WI38 (cell line): ENCODE data around the gene DPF3.

Experiments
- H3K4me3 ChIP-seq: 2 replicates; pipeline ENCODE4 v1.5.1; 2011; ENCODE audit warnings: low read depth, mild to moderate bottlenecking, control low read depth, low read length
- TF ChIP-seq, protein P1 (sequence below): IDR thresholded peaks from 2 replicates; pipeline ENCODE4 v1.5.1; 2012; ENCODE audit warnings: low read depth, mild to moderate bottlenecking, control low read depth, low read length

The DPF3 gene

DNA sequence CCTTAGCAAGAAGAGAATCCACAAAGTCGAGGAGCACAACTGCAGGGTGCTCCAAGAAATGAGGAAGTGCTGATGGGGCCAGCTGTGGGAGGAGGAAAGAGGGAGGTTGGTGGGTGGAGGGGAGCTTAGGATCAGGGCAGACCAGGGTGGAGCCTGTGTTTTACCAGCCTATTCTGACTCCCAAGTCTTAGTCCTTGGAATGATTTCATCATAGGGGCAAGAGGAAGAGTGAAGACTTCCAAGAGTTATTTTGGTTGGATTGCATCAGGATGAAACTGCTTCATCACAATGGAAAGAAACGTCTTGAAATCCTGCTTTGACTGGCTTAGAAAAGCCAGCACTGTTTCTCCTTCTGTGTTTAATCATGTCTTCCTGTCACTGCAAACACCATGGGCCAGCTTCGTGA is 194.0 kb downstream of the DPF3 start:
- no peak overlapping the region for H3K4me3 ChIP-seq
- TF ChIP-seq, protein P1, sequence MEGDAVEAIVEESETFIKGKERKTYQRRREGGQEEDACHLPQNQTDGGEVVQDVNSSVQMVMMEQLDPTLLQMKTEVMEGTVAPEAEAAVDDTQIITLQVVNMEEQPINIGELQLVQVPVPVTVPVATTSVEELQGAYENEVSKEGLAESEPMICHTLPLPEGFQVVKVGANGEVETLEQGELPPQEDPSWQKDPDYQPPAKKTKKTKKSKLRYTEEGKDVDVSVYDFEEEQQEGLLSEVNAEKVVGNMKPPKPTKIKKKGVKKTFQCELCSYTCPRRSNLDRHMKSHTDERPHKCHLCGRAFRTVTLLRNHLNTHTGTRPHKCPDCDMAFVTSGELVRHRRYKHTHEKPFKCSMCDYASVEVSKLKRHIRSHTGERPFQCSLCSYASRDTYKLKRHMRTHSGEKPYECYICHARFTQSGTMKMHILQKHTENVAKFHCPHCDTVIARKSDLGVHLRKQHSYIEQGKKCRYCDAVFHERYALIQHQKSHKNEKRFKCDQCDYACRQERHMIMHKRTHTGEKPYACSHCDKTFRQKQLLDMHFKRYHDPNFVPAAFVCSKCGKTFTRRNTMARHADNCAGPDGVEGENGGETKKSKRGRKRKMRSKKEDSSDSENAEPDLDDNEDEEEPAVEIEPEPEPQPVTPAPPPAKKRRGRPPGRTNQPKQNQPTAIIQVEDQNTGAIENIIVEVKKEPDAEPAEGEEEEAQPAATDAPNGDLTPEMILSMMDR = no peak

DNA sequence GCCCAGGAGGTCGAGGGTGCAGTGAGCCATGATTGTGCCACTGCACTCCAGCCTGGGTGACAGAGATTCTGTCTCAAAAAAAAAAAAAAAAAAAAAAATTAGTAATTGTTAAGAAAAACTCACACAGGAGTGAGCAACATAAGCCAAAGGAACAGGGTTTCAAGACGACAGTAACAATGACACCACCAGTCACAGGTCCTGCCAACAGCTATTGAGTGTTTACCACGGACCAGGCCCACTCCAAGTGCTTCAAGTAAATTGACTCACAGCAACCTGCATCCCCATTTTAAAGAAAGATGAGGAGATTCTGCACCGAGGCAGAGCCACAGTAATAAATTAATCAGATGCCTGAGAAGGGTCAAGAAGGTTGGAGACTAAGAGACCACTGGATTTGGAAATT is 194.5 kb downstream of the DPF3 start:
- no peak overlapping the region for H3K4me3 ChIP-seq
- TF ChIP-seq, protein P1 = no peak

DNA sequence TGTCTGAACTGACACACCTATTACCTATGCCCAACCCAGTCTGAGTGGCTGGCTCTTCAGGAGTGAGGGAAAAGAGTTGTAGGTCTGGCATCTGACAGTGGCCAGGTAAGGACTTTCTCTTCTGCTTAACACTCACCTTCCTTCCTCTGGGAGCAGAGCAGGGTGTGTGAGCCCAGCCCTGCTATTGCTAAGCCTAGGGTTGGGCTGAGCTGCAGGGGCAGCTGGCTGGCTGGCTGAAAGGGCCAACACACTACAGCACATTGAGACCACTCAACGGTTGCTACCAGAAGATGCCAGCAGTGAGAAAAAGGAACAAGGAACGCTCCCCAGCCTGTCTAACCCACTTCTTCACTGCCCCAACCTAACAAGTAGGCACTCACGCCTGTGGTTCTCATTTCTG is 201.2 kb downstream of the DPF3 start:
- no peak overlapping the region for H3K4me3 ChIP-seq
- TF ChIP-seq, protein P1 = no peak

DNA sequence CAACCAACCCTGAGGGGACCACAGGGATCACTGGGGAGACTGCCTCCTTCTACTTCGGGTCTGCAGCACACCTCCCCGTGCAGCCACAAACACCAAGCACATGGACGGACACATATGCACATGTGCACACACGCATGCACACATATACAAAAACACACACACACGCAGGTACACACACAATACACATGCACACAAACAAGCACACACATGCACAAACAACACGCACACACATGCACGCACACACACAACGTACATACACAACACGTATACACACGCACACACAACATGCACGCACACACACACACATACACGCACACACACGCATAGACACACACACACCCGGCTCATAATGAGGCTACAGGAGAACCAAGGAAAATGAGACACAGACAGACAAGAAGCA is 203.6 kb downstream of the DPF3 start:
- TF ChIP-seq, protein P1 = no peak
- no peak overlapping the region for H3K4me3 ChIP-seq

DNA sequence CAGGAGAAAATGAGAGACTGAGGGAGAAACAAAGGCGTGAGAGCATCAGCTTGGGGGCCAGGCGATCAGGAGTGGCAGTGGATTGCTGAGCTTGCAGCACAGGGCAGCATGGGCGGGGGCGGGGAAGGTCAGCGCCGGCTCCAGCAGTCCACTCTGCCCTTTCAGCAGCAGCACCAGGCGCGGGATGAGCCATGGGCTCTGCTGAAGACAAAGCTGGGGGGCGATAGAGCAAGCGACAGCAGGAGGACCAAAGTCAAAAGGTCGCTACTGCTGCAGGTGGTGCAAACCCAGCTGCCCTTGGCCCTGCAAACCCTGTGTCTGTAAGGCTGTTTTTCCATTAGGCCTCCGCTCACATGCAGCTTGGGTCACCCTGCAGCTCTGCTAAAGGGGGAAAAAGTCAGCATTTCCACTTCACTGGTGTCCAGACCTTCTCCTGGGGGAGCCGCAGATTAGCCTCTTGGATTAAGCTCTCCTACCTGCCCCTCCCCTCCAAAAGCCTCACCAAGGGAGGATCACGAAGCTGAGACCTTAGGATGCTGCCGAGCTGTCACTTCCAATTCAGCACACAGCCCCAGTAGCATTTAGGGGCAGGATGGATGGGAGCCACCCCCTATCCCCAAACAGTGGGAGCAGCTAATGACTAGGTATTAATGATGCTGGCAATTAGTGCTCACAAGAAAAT is 204.8 kb downstream of the DPF3 start:
- TF ChIP-seq, protein P1 = no peak
- no peak overlapping the region for H3K4me3 ChIP-seq

DNA sequence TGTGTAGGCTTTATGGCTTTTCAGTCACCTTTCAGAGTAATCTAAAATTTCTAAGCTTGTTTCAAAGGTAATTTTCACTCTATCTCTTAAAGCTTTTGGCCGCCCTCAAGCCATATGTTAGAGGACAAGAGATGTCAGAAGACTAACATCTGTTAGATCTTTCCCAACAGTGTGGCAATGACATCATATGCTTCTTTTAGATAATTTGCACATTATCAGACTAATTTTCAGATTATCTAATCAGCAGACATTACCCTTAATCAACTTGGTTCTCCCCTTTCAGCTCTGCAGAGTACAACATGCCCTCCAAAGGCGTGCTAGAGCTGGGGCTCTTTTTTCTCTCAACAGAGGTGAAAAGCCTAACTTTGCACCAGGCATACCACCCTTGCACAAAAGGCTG is 207.1 kb downstream of the DPF3 start:
- H3K4me3 ChIP-seq = no peak overlapping the region
- TF ChIP-seq, protein P1 = no peak

DNA sequence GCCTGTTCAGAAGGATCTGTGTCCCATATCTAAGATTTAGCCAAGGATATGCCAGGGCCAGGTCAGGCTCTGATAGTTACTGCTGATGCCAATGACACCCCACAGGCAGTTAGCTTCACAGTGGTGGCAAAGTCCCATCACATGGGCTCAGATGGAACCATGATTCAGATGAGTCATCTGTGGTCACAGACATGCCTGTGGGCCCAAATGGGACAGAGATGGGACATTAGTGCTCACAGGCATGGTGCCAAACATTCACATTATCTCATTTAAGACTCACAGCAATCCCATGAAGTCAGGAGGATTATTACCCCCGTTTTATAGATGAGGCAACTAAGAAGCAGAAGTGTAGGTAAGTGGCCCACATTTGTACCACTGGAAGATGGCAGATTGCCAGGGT is 207.8 kb downstream of the DPF3 start:
- H3K4me3 ChIP-seq = no peak overlapping the region
- TF ChIP-seq, protein P1 = no peak
